Stimulated activated CD4-positive, alpha-beta T cell treated with anti-CD3 and anti-CD28 coated beads, Interleukin-4, amount 100 ng/mL, for 48 hours (primary cell): Measurements from ENCODE around the gene TMEM108.

Experiments
- DNase-seq, 2 donors: peaks; one replicate each; pipeline ENCODE4 v3.0.0-alpha.2; 2020; ENCODE audit warnings: low read depth in 2 of 2

Gene TMEM108

GRCh38 chr3:133227813-133228212 lies 189.6 kb downstream of the TMEM108 start:
- DNase-seq = no peak

GRCh38 chr3:133230195-133230594 lies 192.0 kb downstream of the TMEM108 start:
- DNase-seq = no peak

- no peak for DNase-seq
Observed at GRCh38 chr3:133236901-133237300, 198.7 kb downstream of the TMEM108 start.

- DNase-seq = no peak
Observed at GRCh38 chr3:133237380-133237779, 199.2 kb downstream of the TMEM108 start.

- no peak for DNase-seq
Observed at GRCh38 chr3:133238015-133238414, 199.8 kb downstream of the TMEM108 start.

GRCh38 chr3:133246119-133246518 lies 207.9 kb downstream of the TMEM108 start:
- no peak for DNase-seq

- DNase-seq = no peak
Observed at GRCh38 chr3:133246773-133247172, 208.6 kb downstream of the TMEM108 start.

- DNase-seq = no peak
Observed at GRCh38 chr3:133248389-133248788, 210.2 kb downstream of the TMEM108 start.

- no peak for DNase-seq
Observed at GRCh38 chr3:133249490-133249889, 211.3 kb downstream of the TMEM108 start.

- no peak for DNase-seq
Observed at GRCh38 chr3:133254151-133254550, 216.0 kb downstream of the TMEM108 start.

GRCh38 chr3:133254716-133255115 lies 216.5 kb downstream of the TMEM108 start:
- no peak for DNase-seq

GRCh38 chr3:133256787-133257483 lies 218.7 kb downstream of the TMEM108 start:
- DNase-seq = no peak

- no peak for DNase-seq
Observed at GRCh38 chr3:133258358-133258757, 220.2 kb downstream of the TMEM108 start.

- DNase-seq = no peak
Observed at GRCh38 chr3:133259767-133260166, 221.6 kb downstream of the TMEM108 start.

- DNase-seq = no peak
Observed at GRCh38 chr3:133262333-133262732, 224.1 kb downstream of the TMEM108 start.

GRCh38 chr3:133264920-133265319 lies 226.7 kb downstream of the TMEM108 start:
- DNase-seq = no peak

GRCh38 chr3:133268726-133269134 lies 230.5 kb downstream of the TMEM108 start:
- no peak for DNase-seq

- no peak for DNase-seq
Observed at GRCh38 chr3:133269393-133269792, 231.2 kb downstream of the TMEM108 start.

GRCh38 chr3:133270631-133271030 lies 232.4 kb downstream of the TMEM108 start:
- no peak for DNase-seq

GRCh38 chr3:133271042-133271441 lies 232.9 kb downstream of the TMEM108 start:
- DNase-seq = no peak

- no peak for DNase-seq
Observed at GRCh38 chr3:133271539-133271938, 233.3 kb downstream of the TMEM108 start.

GRCh38 chr3:133273346-133273745 lies 235.2 kb downstream of the TMEM108 start:
- no peak for DNase-seq

GRCh38 chr3:133274477-133274876 lies 236.3 kb downstream of the TMEM108 start:
- DNase-seq = no peak

- no peak for DNase-seq
Observed at GRCh38 chr3:133276594-133276993, 238.4 kb downstream of the TMEM108 start.
